GM20000 (cell line): ENCODE results near the gene ATP5IF1.
A peak's percentile ranks its signal among the peaks of the same experiment; 100 is the strongest.

ENCODE experiments used
- DNase-seq: peaks from one replicate; pipeline ENCODE4 v3.0.0; 2012; ENCODE audit warnings: low spot score
- TF ChIP-seq, protein P1 (sequence below): IDR thresholded peaks from 2 replicates; pipeline ENCODE4 v1.5.1; 2012; ENCODE audit warnings: mild to moderate bottlenecking, control low read depth; ENCODE audit errors: extremely low read depth, missing control alignments

Gene ATP5IF1

DNA sequence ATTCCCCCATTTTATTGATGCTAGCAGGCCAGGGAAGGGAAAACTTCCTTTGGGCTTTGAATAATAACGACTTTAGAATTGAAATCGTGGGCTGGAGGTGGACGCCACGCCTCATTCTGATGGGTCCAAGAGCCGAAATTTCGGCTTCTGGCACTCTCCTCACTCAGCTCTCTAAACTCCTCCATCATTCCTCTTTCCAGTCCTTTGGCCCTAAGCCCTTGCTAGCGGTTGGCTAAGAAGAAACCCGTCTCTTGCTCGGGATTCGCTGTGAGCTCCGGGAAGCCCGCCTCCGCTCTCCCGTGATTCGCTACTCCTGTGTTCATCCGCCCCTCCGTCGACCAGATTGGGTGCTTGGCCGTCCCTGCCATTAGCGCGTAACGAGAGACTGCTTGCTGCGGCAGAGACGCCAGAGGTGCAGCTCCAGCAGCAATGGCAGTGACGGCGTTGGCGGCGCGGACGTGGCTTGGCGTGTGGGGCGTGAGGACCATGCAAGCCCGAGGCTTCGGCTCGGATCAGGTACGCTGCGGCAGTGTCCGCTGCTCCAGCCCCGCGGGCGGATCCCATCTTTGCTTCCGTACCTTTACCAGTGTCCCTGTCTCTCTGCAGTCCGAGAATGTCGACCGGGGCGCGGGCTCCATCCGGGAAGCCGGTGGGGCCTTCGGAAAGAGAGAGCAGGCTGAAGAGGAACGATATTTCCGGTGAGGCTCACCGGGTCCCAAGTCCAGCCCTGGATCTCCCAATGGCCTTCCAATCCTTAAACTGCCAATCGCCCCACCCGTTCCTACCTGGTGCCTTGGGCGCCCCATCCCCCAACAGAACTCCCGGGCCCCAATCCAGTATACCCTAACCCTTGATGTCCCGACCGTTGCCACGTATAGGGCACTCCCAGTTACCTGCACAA lies at the start of gene ATP5IF1:
ATP5IF1 (plus strand) TSS at position 370 of the 901 bp plus-strand sequence; CDS start at position 430, 60 bp downstream.
- TF ChIP-seq, protein P1, sequence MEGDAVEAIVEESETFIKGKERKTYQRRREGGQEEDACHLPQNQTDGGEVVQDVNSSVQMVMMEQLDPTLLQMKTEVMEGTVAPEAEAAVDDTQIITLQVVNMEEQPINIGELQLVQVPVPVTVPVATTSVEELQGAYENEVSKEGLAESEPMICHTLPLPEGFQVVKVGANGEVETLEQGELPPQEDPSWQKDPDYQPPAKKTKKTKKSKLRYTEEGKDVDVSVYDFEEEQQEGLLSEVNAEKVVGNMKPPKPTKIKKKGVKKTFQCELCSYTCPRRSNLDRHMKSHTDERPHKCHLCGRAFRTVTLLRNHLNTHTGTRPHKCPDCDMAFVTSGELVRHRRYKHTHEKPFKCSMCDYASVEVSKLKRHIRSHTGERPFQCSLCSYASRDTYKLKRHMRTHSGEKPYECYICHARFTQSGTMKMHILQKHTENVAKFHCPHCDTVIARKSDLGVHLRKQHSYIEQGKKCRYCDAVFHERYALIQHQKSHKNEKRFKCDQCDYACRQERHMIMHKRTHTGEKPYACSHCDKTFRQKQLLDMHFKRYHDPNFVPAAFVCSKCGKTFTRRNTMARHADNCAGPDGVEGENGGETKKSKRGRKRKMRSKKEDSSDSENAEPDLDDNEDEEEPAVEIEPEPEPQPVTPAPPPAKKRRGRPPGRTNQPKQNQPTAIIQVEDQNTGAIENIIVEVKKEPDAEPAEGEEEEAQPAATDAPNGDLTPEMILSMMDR: no peak
- DNase-seq: peak; percentile 93

DNA sequence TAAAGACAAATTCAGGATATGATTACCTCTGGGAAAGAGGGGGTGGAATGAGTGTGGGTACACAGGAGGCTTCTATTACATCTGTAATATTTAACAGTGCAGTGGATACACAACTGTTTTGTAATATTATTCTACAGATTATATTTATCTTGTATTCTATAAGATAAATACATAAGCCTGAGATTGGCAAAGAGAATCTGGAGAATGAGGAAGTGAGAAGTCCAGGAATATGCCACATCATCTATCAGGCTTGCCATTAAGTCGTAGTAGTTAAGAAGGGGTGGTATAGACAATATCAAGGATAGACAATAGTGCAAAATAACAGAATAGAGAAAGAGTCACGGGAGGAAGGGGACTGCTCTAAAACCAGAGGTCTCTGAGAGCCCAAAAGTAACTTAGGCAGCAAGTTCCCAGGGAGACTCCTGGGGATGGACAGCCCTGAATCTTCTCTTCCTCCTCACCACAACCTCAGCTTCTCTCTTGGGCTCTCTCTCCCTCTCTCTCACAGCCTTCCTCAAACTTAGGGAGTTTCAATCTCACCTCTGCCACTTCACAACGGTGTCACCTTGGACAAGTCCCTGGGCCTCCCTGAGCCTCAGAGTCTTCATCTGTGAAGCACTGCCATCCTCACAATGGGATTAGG lies 45.5 kb upstream of the ATP5IF1 start:
- TF ChIP-seq, protein P1: no peak
- DNase-seq: no peak

DNA sequence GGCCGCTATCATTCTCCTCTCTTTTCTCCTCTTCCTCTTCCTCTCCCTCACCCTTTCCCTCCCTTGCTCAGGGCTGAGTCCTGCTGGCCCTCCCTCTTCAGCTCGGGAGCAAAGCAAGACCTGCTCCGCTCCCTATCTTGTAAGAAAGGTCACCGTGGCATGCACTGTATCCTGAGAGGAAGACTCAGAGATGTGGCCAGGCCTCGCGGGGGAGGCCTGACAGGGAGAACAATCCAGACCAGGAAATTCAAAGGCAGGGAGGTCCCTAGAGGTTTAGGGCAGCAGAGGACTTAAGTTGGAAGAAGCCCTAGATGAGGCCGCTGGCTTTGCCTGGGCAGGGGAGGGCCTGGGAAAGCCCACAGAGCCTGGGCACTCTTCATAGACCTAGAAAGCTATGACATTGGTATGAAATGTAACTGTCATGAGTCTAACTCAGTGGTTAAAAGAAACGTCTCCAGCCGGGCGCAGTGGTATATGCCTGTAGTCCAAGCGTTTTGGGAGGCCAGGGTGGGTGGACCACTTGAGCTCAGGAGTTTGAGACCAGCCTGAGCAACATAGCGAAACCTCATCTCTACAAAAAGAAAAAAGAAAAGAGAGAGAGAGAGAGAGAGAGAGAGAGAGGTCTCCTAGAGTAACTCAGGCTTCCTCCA lies 44.8 kb upstream of the ATP5IF1 start:
- TF ChIP-seq, protein P1: no peak
- no peak for DNase-seq

DNA sequence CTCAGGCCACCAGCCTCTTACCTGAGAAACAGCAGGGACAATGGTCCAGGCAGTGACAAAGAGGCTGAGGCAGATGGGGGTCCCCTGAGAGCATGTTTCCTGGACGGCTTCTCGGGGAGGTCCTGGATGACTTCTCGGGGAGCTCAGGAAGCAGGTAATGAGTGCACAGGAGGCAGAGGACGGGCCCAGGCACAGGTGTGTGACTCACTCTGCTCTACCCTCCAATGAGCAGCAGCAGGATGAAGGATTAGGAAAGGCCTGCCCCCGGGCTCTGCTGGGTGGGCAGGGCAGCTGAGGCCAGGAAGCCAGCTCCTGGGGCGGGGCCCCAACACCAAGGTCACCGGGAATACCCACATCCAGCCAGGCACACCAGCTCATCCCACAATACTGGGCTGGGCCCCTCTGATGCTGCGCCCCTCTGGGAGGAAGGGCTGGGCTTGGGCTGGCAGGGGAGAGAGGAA lies 42.2 kb upstream of the ATP5IF1 start:
- DNase-seq: no peak

DNA sequence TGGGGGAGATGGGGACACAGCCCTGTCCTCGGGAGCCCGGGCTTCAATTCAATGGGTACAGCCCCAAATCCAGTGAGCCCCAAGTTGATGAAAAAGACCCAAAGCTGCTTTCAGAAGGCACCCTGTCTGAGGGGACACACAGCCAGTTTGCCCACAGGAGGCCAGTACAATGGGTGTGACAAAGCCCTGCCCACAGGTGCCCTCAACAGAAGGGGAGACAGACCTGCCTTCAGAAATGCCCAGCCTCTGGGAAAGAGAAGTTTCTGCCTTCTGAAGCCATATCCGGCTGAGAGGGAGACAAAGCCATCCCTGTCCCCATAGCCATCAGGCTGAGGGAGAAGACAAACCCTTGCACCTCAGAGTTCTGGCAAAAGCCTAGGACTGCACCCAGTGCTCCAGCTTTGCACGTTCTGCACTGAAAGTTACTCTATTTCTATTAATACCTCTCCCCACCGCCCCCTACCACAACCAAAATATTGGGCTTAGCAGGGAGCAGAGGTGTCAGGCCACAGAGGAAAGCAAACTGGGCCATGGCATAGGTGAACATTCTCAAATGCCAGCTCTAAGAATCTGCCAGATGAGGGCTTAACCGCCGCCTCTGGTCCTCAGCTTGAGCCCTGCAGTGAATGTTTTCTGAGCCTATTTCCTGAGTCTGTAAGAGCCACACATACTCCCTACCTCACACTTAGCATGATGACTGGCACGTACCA lies 41.4 kb upstream of the ATP5IF1 start:
- TF ChIP-seq, protein P1: no peak
- DNase-seq: no peak

More for the DNA sequence above, 42.2 kb upstream of the ATP5IF1 start:
- TF ChIP-seq, protein P1: no peak

DNA sequence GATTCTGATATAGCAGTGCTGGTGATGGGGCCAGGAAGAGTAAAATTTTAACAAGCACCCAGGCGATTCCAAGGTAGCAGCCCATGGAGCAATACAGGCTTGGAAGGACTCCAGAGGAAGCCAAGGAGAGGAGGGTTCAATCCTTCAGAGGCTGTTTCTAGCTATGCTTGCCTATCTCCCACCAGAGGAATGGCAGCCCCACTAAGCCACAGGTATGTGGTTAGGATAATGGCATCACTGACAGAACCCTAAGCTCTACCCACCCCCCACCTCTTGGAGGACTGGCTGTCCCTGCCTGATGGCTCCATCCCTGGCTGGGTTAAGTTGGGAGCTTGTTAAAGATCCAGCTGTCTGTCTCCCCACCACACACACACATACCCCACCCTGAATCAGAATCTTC lies 40.1 kb upstream of the ATP5IF1 start:
- TF ChIP-seq, protein P1: no peak
- no peak for DNase-seq
